ENCODE data around the gene TMEM204.

The TMEM204 gene

GRCh38 chr16:1520461-1520860, 13.0 kb upstream of the TMEM204 start:
- DNase-seq (ENCODE audit: low read depth in 2 of 2, low spot score in 1 of 2): no peak

- DNase-seq (ENCODE audit: low read depth in 2 of 2, low spot score in 1 of 2): no peak
These were observed 9.8 kb upstream of the TMEM204 start for GRCh38 chr16:1523581-1524245.

GRCh38 chr16:1524366-1524765, 9.1 kb upstream of the TMEM204 start:
- no peak for DNase-seq (ENCODE audit: low read depth in 2 of 2, low spot score in 1 of 2)

GRCh38 chr16:1525871-1526607, 7.4 kb upstream of the TMEM204 start:
- DNase-seq (ENCODE audit: low read depth in 2 of 2, low spot score in 1 of 2): no peak

GRCh38 chr16:1526608-1527555, 6.6 kb upstream of the TMEM204 start:
- DNase-seq (ENCODE audit: low read depth in 2 of 2, low spot score in 1 of 2): no peak

GRCh38 chr16:1527836-1528811, 5.3 kb upstream of the TMEM204 start:
- no peak for DNase-seq (ENCODE audit: low read depth in 2 of 2, low spot score in 1 of 2)

- DNase-seq (ENCODE audit: low read depth in 2 of 2, low spot score in 1 of 2): no peak
These were observed 4.4 kb upstream of the TMEM204 start for GRCh38 chr16:1528921-1529537.

- DNase-seq (ENCODE audit: low read depth in 2 of 2, low spot score in 1 of 2): no peak
These were observed 3.0 kb upstream of the TMEM204 start for GRCh38 chr16:1530349-1530882.

GRCh38 chr16:1530883-1531637, 2.4 kb upstream of the TMEM204 start:
- no peak for DNase-seq (ENCODE audit: low read depth in 2 of 2, low spot score in 1 of 2)

- DNase-seq (ENCODE audit: low read depth in 2 of 2, low spot score in 1 of 2): no peak
These were observed 1.9 kb upstream of the TMEM204 start for GRCh38 chr16:1531638-1531910.

- no peak for DNase-seq (ENCODE audit: low read depth in 2 of 2, low spot score in 1 of 2)
These were observed 1.2 kb upstream of the TMEM204 start for GRCh38 chr16:1532081-1532760.

GRCh38 chr16:1532771-1533170, 695 bp upstream of the TMEM204 start:
- no peak for DNase-seq (ENCODE audit: low read depth in 2 of 2, low spot score in 1 of 2)

GRCh38 chr16:1534021-1535020, 855 bp downstream of the TMEM204 start:
- DNase-seq (ENCODE audit: low read depth in 2 of 2, low spot score in 1 of 2): no peak

- no peak for DNase-seq (ENCODE audit: low read depth in 2 of 2, low spot score in 1 of 2)
These were observed 2.2 kb downstream of the TMEM204 start for GRCh38 chr16:1535391-1536291.

- no peak for DNase-seq (ENCODE audit: low read depth in 2 of 2, low spot score in 1 of 2)
These were observed 3.1 kb downstream of the TMEM204 start for GRCh38 chr16:1536601-1537000.

GRCh38 chr16:1537138-1537577, 3.7 kb downstream of the TMEM204 start:
- no peak for DNase-seq (ENCODE audit: low read depth in 2 of 2, low spot score in 1 of 2)

Measured in stimulated activated CD8-positive, alpha-beta memory T cell treated with anti-CD3 and anti-CD28 coated beads, Interleukin-4, amount 100 ng/mL, for 1 hour (primary cell).